WERI-Rb-1 (cell line): Measurements from ENCODE around the gene DYNC1LI1.

Experiments used
- DNase-seq: peaks from one replicate; pipeline ENCODE4 v3.0.0-alpha.2; 2020
- H3K27ac ChIP-seq: fragments of 250-450 bp; sonication (Bioruptor Pico); 2 replicates; pipeline ENCODE4 v1.5.1; 2020; ENCODE audit warnings: mild to moderate bottlenecking, moderate library complexity
- H3K27me3 ChIP-seq: fragments of 250-450 bp; sonication (Bioruptor Pico); 2 replicates; pipeline ENCODE4 v1.5.1; 2021; ENCODE audit warnings: mild to moderate bottlenecking, low read depth, moderate library complexity; ENCODE audit not compliant: insufficient read depth, severe bottlenecking
- H3K36me3 ChIP-seq: fragments of 250-450 bp; sonication (Bioruptor Pico); 2 replicates; pipeline ENCODE4 v1.5.1; 2020; ENCODE audit warnings: mild to moderate bottlenecking, moderate library complexity
- H3K4me3 ChIP-seq: 2 replicates; pipeline ENCODE4 v1.5.1; 2011; ENCODE audit warnings: low read depth, mild to moderate bottlenecking, control low read depth, low read length
- H3K9me3 ChIP-seq: fragments of 250-450 bp; sonication (Bioruptor Pico); 2 replicates; pipeline ENCODE4 v1.5.1; 2021; ENCODE audit warnings: mild to moderate bottlenecking, moderate library complexity; ENCODE audit not compliant: severe bottlenecking
- CTCF ChIP-seq: IDR thresholded peaks from 2 replicates; pipeline ENCODE4 v1.5.1; 2011; ENCODE audit warnings: low read depth, mild to moderate bottlenecking, control low read depth, inconsistent platforms, low read length

Gene DYNC1LI1

GRCh38 chr3:32601722-32602121 is 31.1 kb upstream of the DYNC1LI1 start:
- TF ChIP-seq CTCF = no peak
- H3K27ac ChIP-seq = no peak overlapping the region
- H3K4me3 ChIP-seq = no peak overlapping the region
- H3K36me3 ChIP-seq = no peaks in the 10 kb centered on the region
- no peak for DNase-seq
- H3K9me3 ChIP-seq = no peaks in the 10 kb centered on the region
- H3K27me3 ChIP-seq = no peaks in the 10 kb centered on the region

GRCh38 chr3:32597656-32598055 is 27.0 kb upstream of the DYNC1LI1 start:
- no peaks in the 10 kb centered on the region for H3K27me3 ChIP-seq
- no peak overlapping the region for H3K4me3 ChIP-seq
- no peaks in the 10 kb centered on the region for H3K36me3 ChIP-seq
- no peaks in the 10 kb centered on the region for H3K9me3 ChIP-seq
- no peak overlapping the region for H3K27ac ChIP-seq
- DNase-seq = no peak
- no peak for TF ChIP-seq CTCF

- Histone ChIP-seq H3K27ac (no peak overlapping the region), H3K27me3 (no peaks in the 10 kb centered on the region), H3K9me3 (no peaks in the 10 kb centered on the region), H3K4me3 (no peak overlapping the region), H3K36me3 (no peaks in the 10 kb centered on the region)
- no peak for DNase-seq
- no peak for TF ChIP-seq CTCF
These were observed 26.3 kb upstream of the DYNC1LI1 start for GRCh38 chr3:32596909-32597369.

- no peaks in the 10 kb centered on the region for H3K27me3 ChIP-seq
- DNase-seq = no peak
- no peak overlapping the region for H3K4me3 ChIP-seq
- no peaks in the 10 kb centered on the region for H3K9me3 ChIP-seq
- TF ChIP-seq CTCF = no peak
- H3K36me3 ChIP-seq = no peaks in the 10 kb centered on the region
- no peak overlapping the region for H3K27ac ChIP-seq
These were observed 25.7 kb upstream of the DYNC1LI1 start for GRCh38 chr3:32596282-32596908.

GRCh38 chr3:32595323-32595722 is 24.7 kb upstream of the DYNC1LI1 start:
- DNase-seq = no peak
- no peak for TF ChIP-seq CTCF
- no peak overlapping the region for H3K4me3 ChIP-seq
- no peaks in the 10 kb centered on the region for H3K9me3 ChIP-seq
- no peak overlapping the region for H3K27ac ChIP-seq
- H3K27me3 ChIP-seq = no peaks in the 10 kb centered on the region
- no peaks in the 10 kb centered on the region for H3K36me3 ChIP-seq
